Kidney (tissue), 14 donors: ENCODE results near the gene RNF175. TPM values are rescaled to one million over a fixed set of nuclear protein-coding genes. Genes with fewer than 3 reads are reported as not detected.
A peak's percentile ranks its signal among the peaks of the same experiment; 100 is the strongest.

Experiments used
- DNase-seq, 5 donors: peaks; one replicate each; pipeline ENCODE4 v3.0.0-alpha.2; 2013 to 2020
- FAIRE-seq: peaks from 2 replicates; lab custom pipeline; 2012; peaks lifted over from hg19 to GRCh38; lab: Jason Lieb, UNC
- H3K27ac ChIP-seq, 2 donors: one replicate each; pipeline ENCODE4 v1.7.0; 2013; ENCODE audit warnings: low read depth in 2 of 2, low read length in 2 of 2, inconsistent platforms in 1 of 2
- H3K27me3 ChIP-seq: one replicate; pipeline ENCODE4 v1.7.1; 2013; ENCODE audit warnings: low read length, inconsistent platforms; ENCODE audit not compliant: control insufficient read depth, insufficient read depth
- H3K36me3 ChIP-seq, 3 donors: one replicate each; pipeline versions ENCODE4 v1.7.0 to v1.7.1; 2013; ENCODE audit warnings: low read length in 3 of 3, control low read depth in 1 of 3, inconsistent platforms in 1 of 3; ENCODE audit not compliant: insufficient read depth in 3 of 3, control insufficient read depth in 2 of 3
- H3K4me1 ChIP-seq, 3 donors: one replicate each; pipeline versions ENCODE4 v1.7.0 to v1.7.1; 2013; ENCODE audit warnings: low read length in 3 of 3, inconsistent platforms in 1 of 3, low read depth in 1 of 3; ENCODE audit not compliant: control insufficient read depth in 2 of 3, insufficient read depth in 2 of 3
- H3K4me3 ChIP-seq, 3 donors: one replicate each; pipeline versions ENCODE4 v1.7.0 to v1.8.1; 2013; ENCODE audit warnings: low read length in 3 of 3, control low read depth in 1 of 3, inconsistent platforms in 1 of 3
- H3K9ac ChIP-seq, 3 donors: one replicate each; pipeline versions ENCODE4 v1.7.0 to v1.7.1; 2013; ENCODE audit warnings: low read length in 3 of 3, control low read depth in 1 of 3, inconsistent platforms in 1 of 3
- H3K9me3 ChIP-seq, 3 donors: one replicate each; pipeline versions ENCODE4 v1.7.0 to v1.7.1; 2013; ENCODE audit warnings: low read length in 3 of 3, control low read depth in 1 of 3, inconsistent platforms in 1 of 3; ENCODE audit not compliant: control insufficient read depth in 2 of 3, insufficient read depth in 1 of 3
- intact Hi-C: fragments of 100-400 bp; cut with DNase I; formaldehyde crosslinking; loops from one replicate; pipeline ENCODE4 v1.11.1; 2022
- polyA plus RNA-seq: library from polyadenylated mRNA; stranded (reverse); fragments of 350-450 nt; fragmentation: Illumina TruSeq; extraction: RNeasy Lipid Tissue Mini Kit (QIAGEN cat#74804); gene quantifications from one replicate; pipeline ENCODE4 v1.2.3, GENCODE V29; 2014; ENCODE audit warnings: low read depth, low replicate concordance; ENCODE audit not compliant: insufficient read depth
- total RNA-seq: library from RNA; stranded (reverse); fragmentation: NEBNext Ultra II Directional; extraction: Animal tissue kit (Norgen Biotek cat#: 25700); gene quantifications from one replicate; pipeline ENCODE4 v1.2.1, GENCODE V29; 2021
- TF ChIP-seq, protein P1 (sequence below): IDR thresholded peaks from 3 replicates; pipeline ENCODE4 v1.5.1; 2012; ENCODE audit warnings: mild to moderate bottlenecking, moderate library complexity, borderline replicate concordance; ENCODE audit not compliant: insufficient read depth; ENCODE audit errors: extremely low read depth
- donor health status: control.
- donor health status: control.
- donor health status: control.
- donor health status: control.
- donor health status: control.
- donor health status: DM: yes; HTN: yes; CAD: no.
- donor health status: Normal renal cell carcinoma (clear cell type).

RNF175 gene
- total and polyA plus RNA-seq, 2 donors from 2014 or later: 0.25 TPM; not detected in 1

DNA sequence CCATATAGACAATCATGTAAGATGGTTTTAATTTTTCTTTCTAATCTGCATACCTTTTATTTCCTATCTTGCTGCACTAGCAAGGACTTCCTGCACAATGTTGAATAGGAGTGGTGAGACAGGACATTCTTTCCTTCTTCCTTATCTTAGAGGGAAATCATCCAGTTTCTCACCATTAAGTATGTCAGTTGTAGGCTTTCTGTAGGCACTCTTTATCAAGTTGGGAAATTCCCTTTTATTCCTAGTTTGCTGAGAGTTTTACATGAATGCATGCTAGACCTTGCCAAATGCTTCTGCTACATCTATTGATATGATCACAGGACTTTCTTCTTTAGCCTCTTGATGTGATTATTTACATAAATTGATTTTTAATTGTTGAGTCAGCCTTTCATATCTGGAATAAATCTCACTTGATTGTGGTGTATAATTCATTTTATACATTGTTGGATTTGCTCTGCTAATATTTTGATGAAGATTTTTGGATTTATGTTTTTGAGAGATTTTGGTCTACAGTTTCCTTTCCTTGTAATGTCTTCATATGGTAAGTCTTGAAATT lies 23.8 kb downstream of the RNF175 start:
- Histone ChIP-seq H3K9me3 (peaks cover 0 to 3% (median under 1%) of the 10 kb centered on the region in 3 donors), H3K27me3 (no peaks in the 10 kb centered on the region), H3K36me3 (peaks cover 0 to 2% (median 0%) of the 10 kb centered on the region in 3 donors), H3K9ac (no peak overlapping the region), H3K27ac (no peak overlapping the region), H3K4me3 (no peak overlapping the region), H3K4me1 (no peaks in the 10 kb centered on the region)
- no peak for DNase-seq
- FAIRE-seq: no peak
- TF ChIP-seq, protein P1, sequence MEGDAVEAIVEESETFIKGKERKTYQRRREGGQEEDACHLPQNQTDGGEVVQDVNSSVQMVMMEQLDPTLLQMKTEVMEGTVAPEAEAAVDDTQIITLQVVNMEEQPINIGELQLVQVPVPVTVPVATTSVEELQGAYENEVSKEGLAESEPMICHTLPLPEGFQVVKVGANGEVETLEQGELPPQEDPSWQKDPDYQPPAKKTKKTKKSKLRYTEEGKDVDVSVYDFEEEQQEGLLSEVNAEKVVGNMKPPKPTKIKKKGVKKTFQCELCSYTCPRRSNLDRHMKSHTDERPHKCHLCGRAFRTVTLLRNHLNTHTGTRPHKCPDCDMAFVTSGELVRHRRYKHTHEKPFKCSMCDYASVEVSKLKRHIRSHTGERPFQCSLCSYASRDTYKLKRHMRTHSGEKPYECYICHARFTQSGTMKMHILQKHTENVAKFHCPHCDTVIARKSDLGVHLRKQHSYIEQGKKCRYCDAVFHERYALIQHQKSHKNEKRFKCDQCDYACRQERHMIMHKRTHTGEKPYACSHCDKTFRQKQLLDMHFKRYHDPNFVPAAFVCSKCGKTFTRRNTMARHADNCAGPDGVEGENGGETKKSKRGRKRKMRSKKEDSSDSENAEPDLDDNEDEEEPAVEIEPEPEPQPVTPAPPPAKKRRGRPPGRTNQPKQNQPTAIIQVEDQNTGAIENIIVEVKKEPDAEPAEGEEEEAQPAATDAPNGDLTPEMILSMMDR: no peak
- intact Hi-C loops: no loop called here

DNA sequence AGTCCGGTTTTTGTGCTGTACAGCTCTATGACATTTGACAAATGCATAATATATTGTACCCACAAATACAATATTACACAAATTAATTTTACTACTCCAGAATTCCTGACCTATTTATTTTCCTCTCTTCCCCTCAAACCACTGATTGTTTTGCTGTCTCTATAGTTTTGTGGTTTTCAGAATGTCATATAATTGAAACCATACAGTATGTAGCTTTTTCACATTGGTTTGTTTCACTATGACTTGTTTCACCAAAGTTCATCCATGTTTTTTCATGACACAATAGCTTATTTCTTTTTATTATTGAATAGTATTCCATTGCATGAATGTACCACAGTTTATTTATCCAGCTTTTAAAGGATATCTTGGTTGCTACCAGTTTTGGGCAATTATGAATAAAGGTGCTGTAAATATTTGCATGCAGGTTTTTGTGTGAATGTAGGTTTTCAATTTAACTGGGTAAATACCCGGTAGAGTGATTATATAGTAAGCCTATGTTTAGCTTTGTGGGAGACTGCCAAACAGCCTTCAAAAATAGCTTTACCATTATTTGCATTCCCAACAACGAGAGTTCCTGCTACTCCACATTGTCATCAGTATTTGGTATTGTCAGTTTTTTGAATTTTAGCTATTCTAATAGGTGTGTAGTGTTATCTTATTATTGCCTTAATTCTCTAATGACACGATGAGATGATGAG lies 25.9 kb downstream of the RNF175 start:
- H3K27me3 ChIP-seq: no peaks in the 10 kb centered on the region
- TF ChIP-seq, protein P1: no peak
- H3K27ac ChIP-seq: no peak overlapping the region
- H3K36me3 ChIP-seq: no peaks in the 10 kb centered on the region
- FAIRE-seq: no peak
- H3K4me3 ChIP-seq: no peak overlapping the region
- H3K9ac ChIP-seq: no peak overlapping the region
- no peak for DNase-seq
- H3K4me1 ChIP-seq: no peaks in the 10 kb centered on the region
- intact Hi-C loops: no loop called here
- no peaks in the 10 kb centered on the region for H3K9me3 ChIP-seq

DNA sequence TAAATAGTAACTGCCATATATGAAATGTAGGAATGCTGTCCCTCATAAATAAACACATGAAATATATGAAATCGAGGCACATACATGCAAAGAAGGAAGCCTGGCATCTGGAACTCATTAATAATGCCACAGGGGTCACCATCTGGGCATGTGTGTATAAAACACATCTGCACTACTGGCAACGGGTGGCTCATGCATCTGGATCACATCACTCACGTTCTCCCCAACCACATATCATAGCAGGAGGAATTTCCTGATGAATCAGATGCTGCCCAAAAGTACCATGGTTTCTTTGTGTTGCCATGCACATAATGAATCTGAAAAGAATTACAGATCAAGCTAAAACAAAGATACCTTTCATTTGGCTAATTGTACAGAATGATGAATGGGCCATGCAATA lies 28.6 kb downstream of the RNF175 start:
- FAIRE-seq (no peak), DNase-seq (peak in 1 of 5 donors; percentile 6)
- intact Hi-C loops: no loop called here
- Histone ChIP-seq H3K4me3 (no peak overlapping the region), H3K4me1 (no peaks in the 10 kb centered on the region), H3K9ac (no peak overlapping the region), H3K27me3 (no peaks in the 10 kb centered on the region), H3K9me3 (no peaks in the 10 kb centered on the region), H3K27ac (no peak overlapping the region), H3K36me3 (no peaks in the 10 kb centered on the region)
- TF ChIP-seq, protein P1: no peak
